Nephron (organoid): Measurements from ENCODE around the gene ACBD3.

Experiments used
- H3K27ac Mint-ChIP-seq, 3 experiments: 2 replicates each; pipeline ENCODE4 v1.8.0; 2020; ENCODE audit warnings: mixed read lengths in 3 of 3, mild to moderate bottlenecking in 2 of 3, moderate library complexity in 1 of 3
- H3K27me3 Mint-ChIP-seq: 2 replicates; pipeline ENCODE4 v1.8.0; 2021; ENCODE audit warnings: low read depth, mild to moderate bottlenecking, moderate library complexity, mixed read lengths
- H3K36me3 Mint-ChIP-seq: 2 replicates; pipeline ENCODE4 v1.8.0; 2020; ENCODE audit warnings: low read depth, mixed read lengths
- H3K4me1 Mint-ChIP-seq: 2 replicates; pipeline ENCODE4 v1.8.0; 2020; ENCODE audit warnings: mixed read lengths
- H3K4me3 Mint-ChIP-seq, 3 experiments: 2 replicates each; pipeline ENCODE4 v1.8.0; 2020; ENCODE audit warnings: mild to moderate bottlenecking in 3 of 3, mixed read lengths in 3 of 3, moderate library complexity in 2 of 3
- H3K9me3 Mint-ChIP-seq: 2 replicates; pipeline ENCODE4 v1.8.0; 2020; ENCODE audit warnings: mixed read lengths
- TF ChIP-seq, protein P1 (sequence below), 3 experiments: fragments of 200-600 bp; sonication (generic); IDR thresholded peaks; one replicate each; pipeline ENCODE4 v1.5.0; 2021; ENCODE audit warnings: antibody characterized with exemption in 3 of 3; ENCODE audit not compliant: unreplicated experiment in 3 of 3

The ACBD3 gene

DNA sequence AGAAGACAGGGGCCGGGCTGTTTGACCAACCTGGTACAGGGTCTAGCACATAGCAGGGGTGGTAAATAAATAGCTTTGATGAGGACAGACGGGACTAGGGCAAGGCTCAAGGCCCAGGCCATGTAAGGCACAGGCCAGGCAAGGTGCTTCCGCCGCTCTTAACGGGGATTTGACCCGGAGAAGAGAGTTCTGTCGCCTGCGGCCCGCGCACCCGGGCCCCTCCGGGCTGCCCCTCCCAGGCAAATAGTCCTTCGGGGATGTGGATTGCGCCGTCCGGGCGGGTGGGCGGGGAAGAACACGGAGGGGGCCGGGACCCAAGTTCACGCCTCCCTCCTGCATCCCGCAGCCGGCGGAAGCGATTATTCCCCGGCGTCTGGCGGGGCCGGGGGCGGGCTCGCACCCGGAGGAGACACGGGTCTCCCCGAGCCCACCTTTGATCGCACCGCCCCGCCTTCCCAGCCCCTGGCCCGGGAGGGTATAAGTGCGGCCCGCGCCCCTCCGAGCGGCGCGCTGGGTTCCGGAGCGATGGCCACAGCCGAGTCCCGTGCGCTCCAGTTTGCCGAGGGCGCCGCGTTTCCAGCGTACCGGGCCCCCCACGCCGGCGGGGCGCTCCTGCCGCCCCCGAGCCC lies 36.7 kb upstream of the ACBD3 start, which contains the start of gene MIXL1:
TSS of gene MIXL1 (plus strand) at position 508 of the 629 bp plus-strand sequence. CDS start at position 526, 18 bp downstream.
- Mint-ChIP-seq H3K4me3 (peak within 1 kb of the TSS; percentile 84 to 85 (median 85)), H3K27ac (peak within 1 kb of the TSS in 1 of 3 experiments; percentile 22), H3K9me3 (no peaks in the 10 kb centered on the region), H3K4me1 (peaks cover 3% of the 10 kb centered on the region), H3K27me3 (peaks cover 54% of the 10 kb centered on the region), H3K36me3 (peaks cover 8% of the 10 kb centered on the region)
- TF ChIP-seq, protein P1, sequence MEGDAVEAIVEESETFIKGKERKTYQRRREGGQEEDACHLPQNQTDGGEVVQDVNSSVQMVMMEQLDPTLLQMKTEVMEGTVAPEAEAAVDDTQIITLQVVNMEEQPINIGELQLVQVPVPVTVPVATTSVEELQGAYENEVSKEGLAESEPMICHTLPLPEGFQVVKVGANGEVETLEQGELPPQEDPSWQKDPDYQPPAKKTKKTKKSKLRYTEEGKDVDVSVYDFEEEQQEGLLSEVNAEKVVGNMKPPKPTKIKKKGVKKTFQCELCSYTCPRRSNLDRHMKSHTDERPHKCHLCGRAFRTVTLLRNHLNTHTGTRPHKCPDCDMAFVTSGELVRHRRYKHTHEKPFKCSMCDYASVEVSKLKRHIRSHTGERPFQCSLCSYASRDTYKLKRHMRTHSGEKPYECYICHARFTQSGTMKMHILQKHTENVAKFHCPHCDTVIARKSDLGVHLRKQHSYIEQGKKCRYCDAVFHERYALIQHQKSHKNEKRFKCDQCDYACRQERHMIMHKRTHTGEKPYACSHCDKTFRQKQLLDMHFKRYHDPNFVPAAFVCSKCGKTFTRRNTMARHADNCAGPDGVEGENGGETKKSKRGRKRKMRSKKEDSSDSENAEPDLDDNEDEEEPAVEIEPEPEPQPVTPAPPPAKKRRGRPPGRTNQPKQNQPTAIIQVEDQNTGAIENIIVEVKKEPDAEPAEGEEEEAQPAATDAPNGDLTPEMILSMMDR (IDR thresholded peaks at IDR 0.05; ENCODE audit: unreplicated experiment in 3 of 3), result no peak

DNA sequence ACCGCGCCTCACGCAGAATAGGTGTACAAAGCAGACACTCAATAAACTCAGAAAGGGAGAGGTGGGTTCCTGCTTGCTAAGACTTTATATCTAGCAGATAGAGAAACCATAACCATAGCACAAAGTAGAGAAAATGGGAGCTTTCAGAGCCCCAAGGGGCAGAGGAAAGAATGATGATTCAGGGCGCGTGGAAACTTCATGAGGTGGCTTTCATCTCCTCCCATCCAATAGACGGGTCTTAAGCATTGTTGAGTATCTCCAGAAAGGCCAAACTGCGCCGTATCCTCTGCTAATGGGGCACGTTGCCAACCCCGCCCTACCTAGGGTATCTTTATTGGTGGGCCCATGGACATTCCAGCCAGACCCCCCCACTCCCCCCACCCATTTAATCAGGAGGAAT lies 36.1 kb upstream of the ACBD3 start:
- no peaks in the 10 kb centered on the region for H3K9me3 Mint-ChIP-seq
- no peak overlapping the region for H3K27ac Mint-ChIP-seq
- H3K27me3 Mint-ChIP-seq, result peaks cover 54% of the 10 kb centered on the region
- H3K4me1 Mint-ChIP-seq, result peaks cover 3% of the 10 kb centered on the region
- H3K4me3 Mint-ChIP-seq, result peak overlapping the region; percentile 73 to 81 (median 77)
- peaks cover 8% of the 10 kb centered on the region for H3K36me3 Mint-ChIP-seq
- TF ChIP-seq, protein P1 (IDR thresholded peaks at IDR 0.05; ENCODE audit: unreplicated experiment in 3 of 3), result no peak

DNA sequence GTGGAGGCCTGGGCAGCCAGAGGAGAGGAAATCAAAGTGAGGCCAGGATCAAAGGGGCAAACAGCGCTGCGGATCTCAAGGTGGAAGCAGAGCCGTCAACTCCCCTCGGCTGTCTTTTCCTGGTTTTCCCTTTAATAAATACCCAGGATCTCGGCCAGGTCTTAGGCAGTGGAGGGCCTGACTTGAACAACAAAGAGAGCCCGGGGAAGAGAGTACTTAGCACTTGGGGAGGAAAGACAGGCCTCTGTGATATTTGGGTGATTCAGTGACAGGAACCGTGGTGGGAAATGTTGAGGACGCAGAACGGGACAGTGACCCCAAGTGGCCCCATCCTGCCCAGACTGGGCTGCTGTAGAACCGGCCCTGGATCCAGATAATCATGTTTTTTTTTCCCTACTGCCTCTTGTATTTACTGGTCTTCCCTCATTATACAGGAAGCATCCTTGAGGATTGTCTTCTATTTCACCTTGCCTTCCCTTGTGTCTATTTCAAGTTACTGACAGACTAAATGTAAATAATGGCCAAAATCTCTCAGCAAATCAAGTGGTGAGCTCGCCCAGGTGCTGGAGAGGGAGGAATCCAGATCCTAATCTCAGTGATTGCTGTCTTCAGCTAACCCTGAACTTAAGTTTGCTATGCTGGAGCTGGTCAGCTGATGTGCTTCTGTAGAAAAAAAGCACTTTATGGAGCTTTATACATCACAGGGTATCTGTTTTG lies 34.1 kb upstream of the ACBD3 start:
- H3K9me3 Mint-ChIP-seq, result no peaks in the 10 kb centered on the region
- TF ChIP-seq, protein P1 (IDR thresholded peaks at IDR 0.05; ENCODE audit: unreplicated experiment in 3 of 3), result no peak
- peaks cover 44% of the 10 kb centered on the region for H3K27me3 Mint-ChIP-seq
- H3K27ac Mint-ChIP-seq, result no peak overlapping the region
- no peak overlapping the region for H3K4me3 Mint-ChIP-seq
- H3K4me1 Mint-ChIP-seq, result peaks cover 3% of the 10 kb centered on the region
- H3K36me3 Mint-ChIP-seq, result peaks cover 3% of the 10 kb centered on the region

GRCh38 chr1:226217273-226217672 lies 30.7 kb upstream of the ACBD3 start:
- Mint-ChIP-seq H3K9me3 (no peaks in the 10 kb centered on the region), H3K27ac (no peak overlapping the region), H3K27me3 (peaks cover 16% of the 10 kb centered on the region), H3K36me3 (no peaks in the 10 kb centered on the region), H3K4me3 (no peak overlapping the region), H3K4me1 (no peaks in the 10 kb centered on the region)
- TF ChIP-seq, protein P1 (IDR thresholded peaks at IDR 0.05; ENCODE audit: unreplicated experiment in 3 of 3), result no peak

- H3K36me3 Mint-ChIP-seq, result no peaks in the 10 kb centered on the region
- H3K4me3 Mint-ChIP-seq, result no peak overlapping the region
- no peak overlapping the region for H3K27ac Mint-ChIP-seq
- peaks cover 17% of the 10 kb centered on the region for H3K27me3 Mint-ChIP-seq
- TF ChIP-seq, protein P1 (IDR thresholded peaks at IDR 0.05; ENCODE audit: unreplicated experiment in 3 of 3), result no peak
- H3K9me3 Mint-ChIP-seq, result no peaks in the 10 kb centered on the region
- H3K4me1 Mint-ChIP-seq, result no peaks in the 10 kb centered on the region
Measured at GRCh38 chr1:226216056-226216455, 29.5 kb upstream of the ACBD3 start.
